Neural progenitor cell (in vitro differentiated cells): ENCODE results near the gene TEX26. TPM values are rescaled to one million over a fixed set of nuclear protein-coding genes. Genes with fewer than 3 reads are reported as not detected.
A peak's percentile ranks its signal among the peaks of the same experiment; 100 is the strongest.

Experiments used
- DNase-seq: peaks from one replicate; pipeline ENCODE4 v3.0.0-alpha.2; 2016; ENCODE audit warnings: low spot score
- H2AFZ ChIP-seq: fragments of 200-600 bp; sonication (generic); replicated peaks from 2 replicates; pipeline ENCODE4 v1.6.1; 2016; ENCODE audit warnings: antibody characterized with exemption
- H3F3A ChIP-seq: fragments of 200-600 bp; sonication (generic); 2 replicates; pipeline ENCODE4 v1.6.1; 2016; ENCODE audit warnings: antibody characterized with exemption, low read depth
- H3K27ac ChIP-seq: fragments of 200-600 bp; sonication (generic); 2 replicates; pipeline ENCODE4 v1.5.1; 2016; ENCODE audit warnings: mild to moderate bottlenecking
- H3K27me3 ChIP-seq: fragments of 200-600 bp; sonication (generic); 2 replicates; pipeline ENCODE4 v1.6.1; 2016; ENCODE audit warnings: mild to moderate bottlenecking, moderate library complexity
- H3K36me3 ChIP-seq: fragments of 200-600 bp; sonication (generic); 2 replicates; pipeline ENCODE4 v1.5.1; 2016
- H3K4me1 ChIP-seq: fragments of 200-600 bp; sonication (generic); 2 replicates; pipeline ENCODE4 v1.6.1; 2016; ENCODE audit warnings: mixed run types
- H3K4me2 ChIP-seq: fragments of 200-600 bp; sonication (generic); 2 replicates; pipeline ENCODE4 v1.6.1; 2016
- H3K4me3 ChIP-seq: fragments of 200-600 bp; sonication (generic); 2 replicates; pipeline ENCODE4 v1.5.1; 2016
- H3K79me2 ChIP-seq: fragments of 200-600 bp; sonication (generic); 2 replicates; pipeline ENCODE4 v1.6.1; 2016; ENCODE audit warnings: low read depth
- H3K9ac ChIP-seq: fragments of 200-600 bp; sonication (generic); 2 replicates; pipeline ENCODE4 v1.6.1; 2016
- H3K9me3 ChIP-seq: fragments of 200-600 bp; sonication (generic); 2 replicates; pipeline ENCODE4 v1.5.1; 2016; ENCODE audit warnings: low read depth
- H4K20me1 ChIP-seq: fragments of 200-600 bp; sonication (generic); 2 replicates; pipeline ENCODE4 v1.6.1; 2016; ENCODE audit warnings: low read depth
- H3K27ac Mint-ChIP-seq: 3 replicates; pipeline ENCODE4 v1.8.0; 2021; ENCODE audit warnings: mixed read lengths
- H3K27me3 Mint-ChIP-seq: 2 replicates; pipeline ENCODE4 v1.8.0; 2022; ENCODE audit warnings: low read depth, mild to moderate bottlenecking, inconsistent platforms, moderate library complexity, mixed read lengths; ENCODE audit not compliant: insufficient read depth
- H3K36me3 Mint-ChIP-seq: 3 replicates; pipeline ENCODE4 v1.8.0; 2021; ENCODE audit warnings: mixed read lengths
- H3K4me1 Mint-ChIP-seq: 3 replicates; pipeline ENCODE4 v1.8.0; 2021; ENCODE audit warnings: mixed read lengths
- H3K4me3 Mint-ChIP-seq: 3 replicates; pipeline ENCODE4 v1.8.0; 2021; ENCODE audit warnings: mild to moderate bottlenecking, moderate library complexity, mixed read lengths
- H3K9me3 Mint-ChIP-seq: 3 replicates; pipeline ENCODE4 v1.8.0; 2020; ENCODE audit warnings: mixed read lengths
- EZH2 ChIP-seq: fragments of 200-600 bp; sonication (generic); IDR thresholded peaks from 2 replicates; pipeline ENCODE4 v1.6.1; 2017; ENCODE audit warnings: antibody characterized with exemption, mild to moderate bottlenecking, moderate library complexity
- EZH2phosphoT487 ChIP-seq: fragments of 200-600 bp; sonication (generic); IDR thresholded peaks from 2 replicates; pipeline ENCODE4 v1.6.1; 2017; ENCODE audit warnings: antibody characterized with exemption
- total RNA-seq: library from RNA; depleted of rRNA; stranded (reverse); fragments of >200 nt; gene quantifications from 2 replicates; pipeline ENCODE4 v1.2.3, GENCODE V29; 2015; ENCODE audit warnings: low replicate concordance
- TF ChIP-seq, protein P1 (sequence below): fragments of 200-600 bp; sonication (generic); IDR thresholded peaks from 2 replicates; pipeline ENCODE4 v1.5.1; 2017; ENCODE audit warnings: antibody characterized with exemption, mild to moderate bottlenecking

Gene TEX26
- total RNA-seq, 1 donor from 2014 or later: not detected

GRCh38 chr13:31014456-31014855 lies 82.0 kb downstream of the TEX26 start:
- Histone ChIP-seq H3K9me3 (no peaks in the 10 kb centered on the region), H4K20me1 (no peaks in the 10 kb centered on the region), H3K27me3 (no peaks in the 10 kb centered on the region), H3K36me3 (no peaks in the 10 kb centered on the region), H3K4me1 (peaks cover 17% of the 10 kb centered on the region), H3F3A (peaks cover 7% of the 10 kb centered on the region), H3K4me2 (no peak overlapping the region), H3K9ac (no peak overlapping the region), H3K4me3 (no peak overlapping the region), H2AFZ (no peak overlapping the region), H3K27ac (no peak overlapping the region), H3K79me2 (no peaks in the 10 kb centered on the region)
- peaks cover 25% of the 10 kb centered on the region for H3K4me1 Mint-ChIP-seq
- no peak overlapping the region for H3K4me3 Mint-ChIP-seq
- peaks cover 4% of the 10 kb centered on the region for H3K27me3 Mint-ChIP-seq
- no peak for DNase-seq
- TF ChIP-seq EZH2 (no peak), EZH2phosphoT487 (no peak)
- TF ChIP-seq, protein P1, sequence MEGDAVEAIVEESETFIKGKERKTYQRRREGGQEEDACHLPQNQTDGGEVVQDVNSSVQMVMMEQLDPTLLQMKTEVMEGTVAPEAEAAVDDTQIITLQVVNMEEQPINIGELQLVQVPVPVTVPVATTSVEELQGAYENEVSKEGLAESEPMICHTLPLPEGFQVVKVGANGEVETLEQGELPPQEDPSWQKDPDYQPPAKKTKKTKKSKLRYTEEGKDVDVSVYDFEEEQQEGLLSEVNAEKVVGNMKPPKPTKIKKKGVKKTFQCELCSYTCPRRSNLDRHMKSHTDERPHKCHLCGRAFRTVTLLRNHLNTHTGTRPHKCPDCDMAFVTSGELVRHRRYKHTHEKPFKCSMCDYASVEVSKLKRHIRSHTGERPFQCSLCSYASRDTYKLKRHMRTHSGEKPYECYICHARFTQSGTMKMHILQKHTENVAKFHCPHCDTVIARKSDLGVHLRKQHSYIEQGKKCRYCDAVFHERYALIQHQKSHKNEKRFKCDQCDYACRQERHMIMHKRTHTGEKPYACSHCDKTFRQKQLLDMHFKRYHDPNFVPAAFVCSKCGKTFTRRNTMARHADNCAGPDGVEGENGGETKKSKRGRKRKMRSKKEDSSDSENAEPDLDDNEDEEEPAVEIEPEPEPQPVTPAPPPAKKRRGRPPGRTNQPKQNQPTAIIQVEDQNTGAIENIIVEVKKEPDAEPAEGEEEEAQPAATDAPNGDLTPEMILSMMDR: no peak
- H3K9me3 Mint-ChIP-seq: peaks cover 4% of the 10 kb centered on the region
- no peaks in the 10 kb centered on the region for H3K36me3 Mint-ChIP-seq
- no peak overlapping the region for H3K27ac Mint-ChIP-seq

DNA sequence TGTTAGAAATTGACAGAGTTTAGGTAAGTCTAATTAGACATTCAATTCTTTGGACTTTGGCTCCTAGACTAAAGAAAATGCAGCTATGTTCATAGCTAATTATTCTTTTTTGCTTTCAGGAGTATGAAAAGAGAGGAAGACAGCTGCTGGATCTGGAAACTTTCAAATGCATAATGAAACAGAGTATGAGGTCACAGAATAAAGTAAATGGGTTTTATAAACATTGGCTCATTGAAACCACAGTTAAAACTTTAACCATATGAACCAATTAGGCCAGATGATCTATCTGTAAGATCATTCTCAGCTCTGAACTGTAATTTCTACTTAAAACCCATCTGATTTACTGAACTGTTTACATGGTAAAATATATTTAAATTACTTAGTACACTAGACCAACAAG lies 82.7 kb downstream of the TEX26 start:
- H3K4me1 ChIP-seq: peaks cover 17% of the 10 kb centered on the region
- no peak overlapping the region for H3K4me2 ChIP-seq
- H3K79me2 ChIP-seq: no peaks in the 10 kb centered on the region
- Mint-ChIP-seq H3K4me1 (peaks cover 22% of the 10 kb centered on the region), H3K27ac (no peak overlapping the region), H3K4me3 (no peak overlapping the region), H3K9me3 (peaks cover 6% of the 10 kb centered on the region), H3K36me3 (no peaks in the 10 kb centered on the region), H3K27me3 (peaks cover 4% of the 10 kb centered on the region)
- H3F3A ChIP-seq: peaks cover 7% of the 10 kb centered on the region
- no peak overlapping the region for H3K9ac ChIP-seq
- H3K27ac ChIP-seq: no peak overlapping the region
- no peak overlapping the region for H3K4me3 ChIP-seq
- no peaks in the 10 kb centered on the region for H3K9me3 ChIP-seq
- no peak overlapping the region for H2AFZ ChIP-seq
- no peak for DNase-seq
- no peaks in the 10 kb centered on the region for H4K20me1 ChIP-seq
- H3K27me3 ChIP-seq: no peaks in the 10 kb centered on the region
- no peaks in the 10 kb centered on the region for H3K36me3 ChIP-seq
- TF ChIP-seq, protein P1: no peak
- no peak for TF ChIP-seq EZH2phosphoT487
- no peak for TF ChIP-seq EZH2

DNA sequence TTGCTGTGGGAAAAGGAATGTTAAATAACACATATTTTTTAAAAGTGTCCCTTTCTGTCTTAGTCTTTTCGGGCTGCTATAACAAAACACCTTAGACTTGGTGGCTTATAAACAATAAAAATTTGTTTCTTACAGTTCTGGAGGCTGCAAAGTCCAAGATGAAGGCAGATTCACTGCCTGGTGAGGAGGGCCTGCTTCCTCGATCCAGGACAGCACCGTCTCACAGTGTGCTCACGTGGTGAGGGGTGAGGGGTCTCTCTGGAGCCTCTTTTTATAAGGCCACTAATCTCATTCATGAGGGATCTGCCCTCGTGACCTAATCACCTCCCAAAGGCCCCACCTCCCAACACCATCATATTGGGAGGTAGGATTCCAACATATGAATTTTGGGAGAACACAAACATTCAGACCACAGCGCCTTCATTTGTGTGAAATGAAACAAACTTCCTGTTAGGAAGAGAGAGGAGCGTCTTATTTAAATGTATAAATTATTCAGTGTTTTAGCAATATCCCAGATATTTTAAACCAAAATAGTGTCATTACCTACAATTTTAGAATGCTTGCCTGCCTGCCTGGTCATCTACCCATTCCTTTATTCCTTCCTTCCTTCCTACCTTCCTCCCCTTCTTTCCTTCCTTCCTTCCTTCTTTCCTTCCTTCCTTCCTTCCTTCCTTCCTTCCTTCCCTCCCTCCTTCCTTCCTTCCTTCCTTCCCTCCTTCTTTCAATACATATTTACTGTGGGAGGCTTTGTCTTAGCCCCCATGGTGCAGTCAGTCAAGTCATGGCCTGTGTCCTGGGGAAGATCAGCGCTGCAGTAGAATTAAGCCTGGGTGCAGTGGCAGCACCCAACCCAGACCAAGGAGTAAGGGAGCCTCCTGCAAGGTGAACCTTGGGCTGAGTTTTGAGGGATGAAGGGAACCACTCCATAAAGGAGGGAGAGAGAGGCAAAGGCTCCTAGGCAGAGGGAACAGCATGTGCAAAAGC lies 84.2 kb downstream of the TEX26 start:
- no peaks in the 10 kb centered on the region for H3K27me3 ChIP-seq
- H3K4me3 ChIP-seq: no peak overlapping the region
- H3K9me3 ChIP-seq: no peaks in the 10 kb centered on the region
- Mint-ChIP-seq H3K27me3 (peaks cover 2% of the 10 kb centered on the region), H3K36me3 (no peaks in the 10 kb centered on the region), H3K9me3 (peaks cover 6% of the 10 kb centered on the region), H3K4me1 (peaks cover 10% of the 10 kb centered on the region), H3K4me3 (no peak overlapping the region), H3K27ac (peak overlapping the region; percentile 18)
- no peak overlapping the region for H3K9ac ChIP-seq
- H3K36me3 ChIP-seq: no peaks in the 10 kb centered on the region
- H3K79me2 ChIP-seq: no peaks in the 10 kb centered on the region
- peaks cover 1% of the 10 kb centered on the region for H3F3A ChIP-seq
- H3K4me2 ChIP-seq: no peak overlapping the region
- no peaks in the 10 kb centered on the region for H4K20me1 ChIP-seq
- peaks cover 8% of the 10 kb centered on the region for H3K4me1 ChIP-seq
- DNase-seq: no peak
- H3K27ac ChIP-seq: no peak overlapping the region
- TF ChIP-seq, protein P1: no peak
- TF ChIP-seq EZH2: no peak
- TF ChIP-seq EZH2phosphoT487: no peak
- no peak overlapping the region for H2AFZ ChIP-seq
